SIG-M5 (cell line): Measurements from ENCODE around the gene HTT.

ENCODE experiments used
- DNase-seq: peaks from one replicate; lab custom pipeline; 2025; lab: John Stamatoyannopoulos, UW

HTT gene

DNA sequence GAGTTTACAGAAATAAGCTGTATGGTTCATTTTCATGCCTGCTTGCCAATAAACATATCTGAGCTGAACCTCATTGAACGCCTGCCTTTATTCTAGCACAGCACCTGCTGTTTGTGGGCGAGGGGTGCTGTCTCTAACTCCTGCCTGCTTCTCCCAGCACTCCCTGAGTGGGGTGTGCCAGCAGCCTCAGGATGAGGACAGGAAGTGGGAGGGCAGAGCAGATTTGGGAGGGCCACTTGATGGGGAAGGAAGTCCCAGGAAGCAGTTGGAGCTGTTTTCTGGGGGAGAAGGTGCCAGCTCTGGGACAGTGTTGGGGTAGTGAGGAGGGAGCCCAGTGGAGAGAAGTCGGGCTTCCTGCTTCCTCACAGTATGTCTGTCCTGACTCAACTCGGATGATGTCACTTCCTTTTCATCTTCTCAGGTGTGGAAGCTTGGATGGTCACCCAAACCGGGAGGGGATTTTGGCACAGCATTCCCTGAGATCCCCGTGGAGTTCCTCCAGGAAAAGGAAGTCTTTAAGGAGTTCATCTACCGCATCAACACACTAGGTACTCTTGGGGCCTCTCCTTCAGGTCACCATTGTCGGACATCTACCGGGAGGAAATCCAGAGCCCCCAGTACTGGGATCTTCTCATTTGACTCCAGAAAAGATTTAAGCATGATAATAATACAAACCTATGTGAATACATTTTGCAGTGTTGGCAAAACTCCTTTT is 145.4 kb downstream of the HTT start:
- no peak for DNase-seq

DNA sequence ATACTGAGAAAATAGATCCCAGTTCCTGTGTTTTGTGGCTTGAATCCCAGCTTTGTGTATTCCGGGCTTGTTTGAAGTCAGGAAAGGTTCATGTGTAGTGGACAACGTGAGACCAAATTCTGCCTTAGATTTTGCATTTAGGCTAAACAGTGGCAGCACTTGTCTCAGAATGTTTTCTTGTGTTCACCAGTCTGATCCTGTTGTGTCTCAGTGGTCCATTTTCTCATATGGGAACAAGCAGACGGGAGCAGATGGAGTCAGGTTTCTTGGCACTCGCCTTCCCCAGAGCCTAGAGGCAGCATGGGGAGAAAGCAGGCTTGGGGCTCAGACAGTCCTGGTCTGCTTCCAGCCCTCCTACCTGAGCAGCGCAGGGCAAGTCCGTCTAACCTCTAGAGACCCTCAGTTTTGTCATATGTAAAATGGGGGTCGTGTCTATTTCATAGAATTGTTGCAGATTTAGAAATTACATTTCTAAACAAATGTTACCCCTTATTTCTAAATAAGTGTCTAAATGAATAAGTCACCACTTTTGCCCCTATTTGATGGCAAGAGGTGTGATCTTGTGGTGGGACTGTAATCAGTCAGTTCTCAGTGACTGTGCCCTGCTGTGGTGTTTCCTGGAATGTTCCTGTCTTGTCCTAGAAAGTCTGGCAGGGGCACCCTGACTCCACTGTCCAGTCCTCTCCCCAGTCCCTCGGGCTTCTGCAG is 146.1 kb downstream of the HTT start:
- no peak for DNase-seq

DNA sequence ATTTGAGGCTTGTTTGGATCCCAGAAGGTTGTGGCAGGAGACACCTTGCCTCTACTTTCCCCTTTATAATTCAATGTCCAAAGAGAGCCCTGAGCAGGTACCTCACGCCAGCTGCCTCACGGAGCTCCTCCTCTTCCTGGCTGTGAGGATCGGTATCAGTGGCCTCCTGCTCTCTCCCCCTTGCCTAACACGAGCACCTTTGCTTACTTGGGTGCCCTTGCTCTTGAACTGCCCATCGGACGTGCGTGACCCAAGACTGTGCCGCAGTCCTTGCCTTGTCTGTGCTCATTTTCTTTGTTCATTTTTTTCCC is 146.7 kb downstream of the HTT start:
- no peak for DNase-seq

DNA sequence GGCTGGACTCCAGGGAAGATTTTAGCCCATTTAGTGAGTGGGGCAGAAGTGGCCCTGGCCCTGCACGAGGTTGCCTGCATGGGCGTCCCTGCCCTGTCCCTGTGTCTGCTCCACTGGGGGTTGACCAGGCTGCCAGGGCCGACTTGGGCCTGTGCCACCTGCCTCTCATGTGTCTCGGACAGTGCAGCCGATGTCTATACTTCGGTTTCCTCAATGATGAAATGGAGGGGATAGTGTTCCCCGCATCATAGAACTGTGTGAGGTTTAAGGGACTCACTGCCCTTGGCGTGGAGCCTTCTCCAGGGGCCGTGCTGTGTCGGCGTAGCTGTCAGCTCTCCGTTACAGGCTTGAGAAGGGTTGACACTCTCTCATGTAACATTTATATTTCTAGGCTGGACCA is 147.5 kb downstream of the HTT start:
- DNase-seq: no peak

DNA sequence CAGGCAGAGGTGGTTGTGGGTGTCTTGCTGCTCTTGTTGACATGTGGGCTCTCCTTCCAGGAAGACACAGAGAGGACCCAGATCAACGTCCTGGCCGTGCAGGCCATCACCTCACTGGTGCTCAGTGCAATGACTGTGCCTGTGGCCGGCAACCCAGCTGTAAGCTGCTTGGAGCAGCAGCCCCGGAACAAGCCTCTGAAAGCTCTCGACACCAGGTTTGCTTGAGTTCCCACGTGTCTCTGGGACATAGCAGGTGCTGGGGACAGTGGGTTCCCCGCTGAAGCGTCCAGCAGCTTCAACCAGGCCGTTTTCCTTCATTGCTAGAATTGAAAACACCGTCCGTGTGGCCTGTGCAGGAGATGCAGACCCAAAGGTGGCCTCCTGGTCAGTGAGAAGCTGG is 148.9 kb downstream of the HTT start:
- no peak for DNase-seq

DNA sequence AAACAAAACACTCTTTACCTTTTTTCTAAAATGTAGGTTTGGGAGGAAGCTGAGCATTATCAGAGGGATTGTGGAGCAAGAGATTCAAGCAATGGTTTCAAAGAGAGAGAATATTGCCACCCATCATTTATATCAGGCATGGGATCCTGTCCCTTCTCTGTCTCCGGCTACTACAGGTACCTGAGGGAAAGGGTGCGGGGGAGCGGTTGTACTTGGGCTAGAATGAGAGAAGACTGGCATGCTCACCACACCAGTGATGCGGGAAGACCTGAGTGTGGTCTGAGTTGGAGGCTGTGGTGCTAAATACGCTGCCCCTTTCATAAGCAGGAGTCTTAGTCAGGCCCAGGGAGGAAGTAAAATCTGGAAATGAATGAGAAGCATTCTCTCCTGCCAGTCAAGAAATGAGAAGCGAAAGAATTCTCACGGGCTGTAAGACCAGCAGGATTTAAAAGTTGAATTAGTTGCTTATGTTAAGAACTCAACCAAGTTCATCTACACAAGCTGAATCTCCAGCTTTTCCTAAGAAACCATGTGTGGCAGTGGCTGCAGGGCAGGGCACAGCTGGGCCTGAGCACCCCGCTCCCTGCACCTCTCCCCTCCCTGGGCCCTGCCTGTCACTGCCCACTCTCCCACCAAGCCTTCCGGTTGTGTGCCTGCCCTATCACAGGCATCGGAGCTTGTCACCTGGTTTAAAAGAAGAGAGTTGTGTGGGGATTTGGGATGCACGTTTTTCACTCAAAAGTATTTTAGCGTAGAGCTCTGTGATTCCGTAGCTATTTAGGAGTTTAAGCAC is 149.7 kb downstream of the HTT start:
- DNase-seq: peak; percentile 14

DNA sequence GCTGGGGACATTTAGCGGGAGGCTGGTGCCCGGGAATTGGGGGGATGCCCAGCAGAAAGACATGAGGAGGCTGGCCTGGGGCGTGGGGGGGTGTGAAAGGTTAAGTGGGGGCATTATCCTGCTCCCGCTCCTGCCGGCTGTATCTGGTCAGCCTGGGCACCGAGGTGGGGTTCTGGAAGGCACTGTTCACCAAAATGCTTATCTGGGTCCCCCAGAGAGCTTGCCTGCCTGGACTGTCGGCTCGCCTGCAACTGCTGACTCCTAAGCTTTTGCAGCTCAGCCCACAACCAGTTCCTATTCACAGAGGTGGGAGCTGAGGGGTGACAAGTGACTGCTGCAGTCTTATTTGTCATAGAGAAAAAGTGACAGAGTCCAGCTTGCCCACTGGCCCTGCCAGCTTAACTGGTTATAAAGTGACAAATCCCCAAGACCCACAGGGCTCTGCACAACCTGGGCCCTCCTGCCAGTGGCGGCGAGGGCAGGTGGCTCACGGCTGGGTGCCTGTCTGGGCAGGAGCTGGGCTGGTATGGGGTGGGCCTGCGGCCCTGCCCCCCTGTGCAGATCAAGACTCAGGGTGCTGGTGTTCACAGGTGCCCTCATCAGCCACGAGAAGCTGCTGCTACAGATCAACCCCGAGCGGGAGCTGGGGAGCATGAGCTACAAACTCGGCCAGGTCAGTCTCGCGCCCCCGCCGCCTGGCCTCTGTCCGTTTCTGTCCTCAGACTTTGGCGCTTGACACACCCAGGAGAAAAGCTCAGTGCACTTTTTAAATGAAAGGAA is 150.8 kb downstream of the HTT start:
- DNase-seq: no peak

DNA sequence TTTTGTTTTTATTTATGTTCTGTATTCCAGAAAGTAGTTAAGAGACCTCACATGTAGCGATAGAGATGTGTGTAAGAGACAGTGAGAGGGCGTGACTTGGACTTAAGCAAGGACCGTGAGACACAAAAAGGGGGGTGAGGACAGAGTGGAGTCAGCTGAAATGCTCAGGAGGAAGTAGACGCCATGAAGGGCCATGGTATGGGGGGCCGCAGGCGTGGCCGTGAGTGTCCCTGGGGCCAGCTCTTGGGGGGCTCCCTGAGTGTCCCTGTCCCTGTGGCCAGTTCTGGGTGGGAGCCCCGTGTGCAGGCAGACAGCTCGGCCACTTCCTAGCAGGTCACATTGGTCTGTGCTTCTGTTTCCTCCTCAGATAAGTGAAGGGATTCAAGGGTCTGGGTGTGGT is 151.5 kb downstream of the HTT start:
- DNase-seq: no peak

DNA sequence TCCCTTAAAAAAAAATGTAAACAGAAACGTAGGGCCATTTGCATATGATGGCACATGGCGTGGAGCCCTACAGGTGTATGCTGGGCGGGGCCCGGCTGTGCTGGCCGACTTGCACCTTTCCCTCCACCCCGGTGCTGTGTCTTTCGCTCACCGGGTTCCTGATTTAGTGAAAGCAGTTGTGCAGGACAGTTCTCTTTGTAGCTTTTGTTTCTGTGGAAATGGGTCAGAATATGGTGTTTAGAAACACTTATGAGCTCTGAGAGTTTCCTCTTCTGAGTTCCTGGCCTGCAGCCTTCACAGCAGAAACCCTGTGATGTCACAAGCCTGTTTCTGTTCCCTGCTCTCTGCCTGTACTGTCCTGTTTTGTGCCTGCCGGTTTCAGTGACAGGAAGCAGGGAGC is 152.0 kb downstream of the HTT start:
- no peak for DNase-seq

DNA sequence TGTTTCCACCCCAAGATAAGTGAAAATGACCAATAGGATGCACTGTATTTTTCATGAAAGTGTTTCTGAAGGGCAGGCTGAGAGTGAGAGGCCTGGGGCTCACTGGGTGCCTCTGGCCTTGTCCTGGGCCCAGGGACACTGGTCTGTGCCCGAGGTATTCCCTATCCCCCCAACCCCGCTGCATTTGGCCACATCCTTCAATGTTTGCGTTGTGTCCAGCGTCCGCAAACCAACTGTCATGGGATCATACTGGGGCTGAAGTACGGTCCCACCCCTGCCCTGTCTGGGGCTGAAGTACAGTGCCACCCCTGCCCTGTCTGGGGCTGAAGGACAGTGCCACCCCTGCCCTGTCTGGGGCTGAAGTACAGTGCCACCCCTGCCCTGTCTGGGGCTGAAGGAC is 152.5 kb downstream of the HTT start:
- no peak for DNase-seq

DNA sequence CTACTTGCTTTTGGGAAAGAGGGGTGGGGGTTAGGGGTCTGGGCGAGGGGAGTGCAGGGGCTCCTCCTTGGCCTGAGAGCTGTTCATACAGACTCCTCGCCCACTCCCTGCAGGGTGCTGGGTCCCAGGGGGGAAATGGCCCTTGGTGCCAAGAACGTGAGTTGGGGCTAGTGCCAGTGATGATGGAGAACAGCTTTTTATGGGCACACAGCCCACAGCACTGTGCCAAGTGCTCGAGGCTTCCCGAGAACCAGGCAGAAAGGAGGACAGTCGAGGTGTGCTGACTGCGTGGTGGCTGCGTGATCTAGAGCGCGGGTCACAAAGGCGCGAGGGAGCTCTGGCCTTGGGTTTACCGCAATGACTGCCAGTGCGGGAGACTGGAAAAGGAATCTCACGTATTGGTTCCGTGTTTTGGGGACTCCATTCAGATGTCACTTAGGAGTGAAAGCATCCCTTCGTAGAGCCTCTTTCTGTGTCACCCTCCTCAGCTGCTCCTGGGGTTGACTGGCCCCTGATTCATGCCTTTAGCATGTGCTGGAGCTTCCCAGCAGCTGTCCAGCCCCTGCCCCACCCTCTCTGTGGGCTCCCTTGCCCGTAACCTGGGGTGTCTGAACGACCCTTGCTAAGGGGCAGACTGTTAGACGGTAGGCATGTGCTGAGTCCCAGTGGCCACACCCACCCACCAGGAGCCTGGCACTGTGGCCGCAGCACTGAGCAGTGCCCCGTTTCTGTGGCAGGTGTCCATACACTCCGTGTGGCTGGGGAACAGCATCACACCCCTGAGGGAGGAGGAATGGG is 153.6 kb downstream of the HTT start:
- DNase-seq: no peak

DNA sequence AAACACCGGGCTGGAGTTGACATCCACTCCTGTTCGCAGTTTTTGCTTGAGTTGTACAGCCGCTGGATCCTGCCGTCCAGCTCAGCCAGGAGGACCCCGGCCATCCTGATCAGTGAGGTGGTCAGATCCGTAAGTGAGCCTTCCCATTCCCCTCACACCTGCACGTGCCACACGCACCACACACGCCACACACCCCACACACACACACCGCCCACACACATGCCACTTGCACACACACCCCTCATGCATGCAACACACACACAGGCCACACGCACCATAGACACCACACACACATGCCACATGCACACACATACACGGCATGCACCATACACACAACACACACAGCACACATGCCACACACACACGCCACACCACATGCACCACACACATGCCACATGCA is 154.4 kb downstream of the HTT start:
- no peak for DNase-seq

DNA sequence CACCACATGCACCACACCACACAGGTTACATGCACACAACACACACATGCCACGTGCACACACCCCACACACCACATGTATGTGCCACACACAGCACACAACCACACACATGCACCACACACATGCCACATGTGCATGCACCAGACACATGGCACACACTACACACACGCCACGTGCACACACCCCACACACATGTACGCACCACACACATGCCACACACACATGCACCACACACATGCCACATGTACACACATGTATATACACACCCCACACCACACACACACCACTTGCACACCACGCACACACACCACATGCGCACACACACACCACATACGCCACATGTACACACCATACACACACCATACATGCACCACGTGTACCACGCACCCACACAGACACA is 154.8 kb downstream of the HTT start:
- no peak for DNase-seq

DNA sequence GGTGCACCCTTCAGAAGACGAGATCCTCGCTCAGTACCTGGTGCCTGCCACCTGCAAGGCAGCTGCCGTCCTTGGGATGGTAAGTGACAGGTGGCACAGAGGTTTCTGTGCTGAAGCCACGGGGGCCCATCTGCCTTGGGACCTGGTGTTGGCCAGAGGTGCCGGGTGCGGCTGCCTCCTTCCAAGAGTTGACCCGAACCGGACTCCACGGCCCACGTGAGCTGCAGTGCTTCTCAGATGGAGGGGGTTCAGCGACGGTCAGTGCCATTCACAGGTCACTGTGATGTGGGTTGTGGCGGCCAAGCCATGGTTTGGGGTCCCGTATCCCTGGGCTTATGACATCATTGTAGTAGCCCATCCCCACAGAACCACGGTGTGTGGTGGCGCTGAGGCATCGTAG is 155.5 kb downstream of the HTT start:
- DNase-seq: no peak

DNA sequence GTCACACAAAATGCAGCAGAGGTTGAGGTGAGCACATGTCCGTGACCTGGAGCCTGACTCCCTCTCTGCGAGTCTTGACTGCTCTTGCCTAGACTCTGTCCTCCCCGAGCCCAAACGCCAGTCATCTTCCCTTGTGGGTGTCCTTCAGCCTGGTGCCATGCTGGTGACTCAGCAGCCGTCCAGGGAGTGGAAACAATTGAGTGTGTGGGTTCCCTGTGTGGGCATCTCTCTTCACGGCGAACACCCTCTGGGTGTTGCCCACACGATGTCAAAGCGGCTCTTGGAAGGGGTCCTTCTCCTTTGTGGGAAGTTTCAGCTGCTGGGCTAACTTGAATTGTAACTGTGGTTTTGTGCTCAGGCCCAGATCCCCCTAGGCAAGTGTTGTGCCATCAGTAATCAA is 157.0 kb downstream of the HTT start:
- DNase-seq: no peak

DNA sequence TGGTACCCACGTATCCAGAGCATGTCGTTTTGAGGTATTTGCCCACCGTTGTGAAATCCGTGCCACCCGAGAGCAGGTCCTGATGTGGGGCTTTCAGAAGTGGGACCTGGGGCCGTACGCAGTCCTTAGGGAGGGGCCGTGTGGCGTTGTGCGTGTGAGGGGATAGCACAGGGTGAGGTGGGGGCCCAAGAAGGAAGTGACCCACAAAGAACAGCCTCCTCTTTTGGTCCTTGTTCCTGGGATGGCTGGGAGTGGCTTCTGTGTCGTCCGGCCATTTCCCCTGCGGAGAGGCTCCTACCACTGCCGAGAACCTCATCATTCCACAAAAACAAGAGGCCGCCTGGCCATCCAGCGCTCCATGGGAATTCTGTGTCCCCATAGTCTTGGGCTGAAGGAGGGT is 157.5 kb downstream of the HTT start:
- no peak for DNase-seq

DNA sequence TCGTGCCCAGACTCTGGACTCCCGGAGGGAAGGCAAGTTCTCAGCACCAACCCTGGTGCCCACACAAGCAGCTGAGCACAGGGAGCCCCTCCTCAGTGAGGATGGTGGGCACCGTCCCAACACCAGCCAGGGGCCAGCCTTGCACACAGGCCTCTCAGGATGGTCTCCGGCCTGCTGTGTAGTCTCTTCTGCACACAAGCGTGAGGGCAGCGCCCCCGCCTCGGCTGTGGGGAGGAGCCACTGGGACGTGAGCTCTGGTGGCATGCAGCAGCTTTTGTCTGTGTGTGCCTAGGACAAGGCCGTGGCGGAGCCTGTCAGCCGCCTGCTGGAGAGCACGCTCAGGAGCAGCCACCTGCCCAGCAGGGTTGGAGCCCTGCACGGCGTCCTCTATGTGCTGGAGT is 158.4 kb downstream of the HTT start:
- no peak for DNase-seq

DNA sequence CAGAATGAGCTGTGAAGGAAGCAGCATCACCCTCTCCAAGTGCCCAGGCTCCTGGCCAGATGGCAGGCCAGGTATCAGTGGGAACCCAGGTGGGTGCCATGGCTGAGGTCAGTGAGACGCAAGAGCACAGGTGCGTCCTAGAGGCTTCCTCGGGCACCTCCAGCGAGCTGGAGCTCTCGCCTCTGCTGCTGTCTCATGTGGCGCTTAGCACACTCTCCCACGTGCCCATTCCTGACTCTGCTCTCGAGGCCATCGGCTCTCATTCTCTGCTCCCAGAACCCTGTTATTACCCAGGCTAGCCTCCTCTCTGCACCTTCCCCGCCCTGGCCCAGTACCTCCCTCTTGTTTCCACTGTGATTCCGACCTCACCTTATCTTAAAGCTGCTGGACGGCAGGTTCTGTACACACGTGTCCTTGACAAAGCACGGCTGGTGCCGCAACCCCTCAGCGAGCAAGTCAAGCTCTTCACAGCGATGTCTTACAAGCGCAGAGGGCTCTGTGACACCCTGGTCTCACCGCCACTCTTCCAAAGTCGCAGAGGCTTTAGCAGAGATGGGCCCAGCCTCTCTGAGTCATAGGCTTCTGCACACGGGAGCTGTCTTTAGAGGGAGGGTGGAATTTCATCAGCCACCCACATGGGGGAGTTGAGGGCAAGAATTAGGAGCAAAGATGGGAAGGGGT is 159.1 kb downstream of the HTT start:
- no peak for DNase-seq

DNA sequence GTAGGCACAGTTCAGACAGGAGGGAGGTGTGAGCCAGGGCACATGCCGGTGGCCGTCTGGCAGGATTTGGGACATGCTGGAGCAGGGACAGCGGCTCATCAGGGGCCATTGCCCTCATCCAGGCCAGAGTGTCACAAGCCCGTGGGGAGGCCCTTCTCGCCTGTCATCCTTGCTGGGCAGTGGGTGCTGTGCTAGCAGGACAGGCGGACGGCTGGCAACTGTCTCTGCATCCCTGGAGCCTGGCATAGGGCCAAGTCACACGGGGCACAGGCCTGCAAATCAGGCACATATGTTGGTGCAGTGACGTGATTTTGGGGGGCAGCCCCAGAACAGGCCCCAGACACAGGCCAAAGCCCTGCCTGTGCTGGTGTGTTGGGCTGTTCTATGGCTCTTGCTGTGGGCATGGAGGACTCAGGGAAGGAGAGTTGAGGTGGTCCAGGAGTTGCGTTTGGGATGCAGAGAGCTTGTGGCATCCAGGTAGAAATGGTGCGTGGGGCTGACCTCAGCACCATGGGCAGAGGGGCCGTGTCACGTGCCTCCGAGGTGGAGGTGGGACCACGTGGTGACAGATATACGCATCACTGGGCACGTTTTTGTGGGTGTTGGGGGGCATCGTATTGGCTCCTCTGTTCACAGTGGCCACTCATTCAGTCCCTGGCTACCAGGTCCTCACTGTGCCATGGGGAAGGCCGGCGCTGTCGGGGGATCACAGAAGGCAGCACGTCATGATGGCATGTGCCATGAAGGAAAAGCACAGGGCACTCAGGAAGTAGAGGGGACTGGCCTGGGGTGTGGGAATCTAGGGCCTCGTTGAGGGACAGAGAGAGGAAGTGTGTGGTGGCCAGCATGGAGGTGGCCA is 159.9 kb downstream of the HTT start:
- DNase-seq: no peak

DNA sequence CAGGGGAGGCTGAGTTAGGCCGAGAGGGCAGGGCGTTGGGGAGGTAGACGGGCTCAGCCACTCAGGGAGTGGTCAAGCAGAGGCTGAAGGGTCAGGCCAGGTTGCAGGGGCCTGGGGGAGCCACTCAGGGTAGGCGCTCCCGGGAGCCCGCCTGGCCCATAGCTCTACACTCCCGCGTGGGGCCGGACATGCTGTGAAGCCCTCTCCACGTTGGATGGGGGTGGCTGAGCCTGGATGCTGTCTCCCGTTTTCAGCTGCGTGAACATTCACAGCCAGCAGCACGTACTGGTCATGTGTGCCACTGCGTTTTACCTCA is 160.5 kb downstream of the HTT start:
- DNase-seq: no peak
